Kidney glomerular epithelial cell (primary cell): ENCODE data around the gene VPS18.

Source experiments
- DNase-seq: peaks from one replicate; lab custom pipeline; 2025; lab: John Stamatoyannopoulos, UW

Gene VPS18

DNA sequence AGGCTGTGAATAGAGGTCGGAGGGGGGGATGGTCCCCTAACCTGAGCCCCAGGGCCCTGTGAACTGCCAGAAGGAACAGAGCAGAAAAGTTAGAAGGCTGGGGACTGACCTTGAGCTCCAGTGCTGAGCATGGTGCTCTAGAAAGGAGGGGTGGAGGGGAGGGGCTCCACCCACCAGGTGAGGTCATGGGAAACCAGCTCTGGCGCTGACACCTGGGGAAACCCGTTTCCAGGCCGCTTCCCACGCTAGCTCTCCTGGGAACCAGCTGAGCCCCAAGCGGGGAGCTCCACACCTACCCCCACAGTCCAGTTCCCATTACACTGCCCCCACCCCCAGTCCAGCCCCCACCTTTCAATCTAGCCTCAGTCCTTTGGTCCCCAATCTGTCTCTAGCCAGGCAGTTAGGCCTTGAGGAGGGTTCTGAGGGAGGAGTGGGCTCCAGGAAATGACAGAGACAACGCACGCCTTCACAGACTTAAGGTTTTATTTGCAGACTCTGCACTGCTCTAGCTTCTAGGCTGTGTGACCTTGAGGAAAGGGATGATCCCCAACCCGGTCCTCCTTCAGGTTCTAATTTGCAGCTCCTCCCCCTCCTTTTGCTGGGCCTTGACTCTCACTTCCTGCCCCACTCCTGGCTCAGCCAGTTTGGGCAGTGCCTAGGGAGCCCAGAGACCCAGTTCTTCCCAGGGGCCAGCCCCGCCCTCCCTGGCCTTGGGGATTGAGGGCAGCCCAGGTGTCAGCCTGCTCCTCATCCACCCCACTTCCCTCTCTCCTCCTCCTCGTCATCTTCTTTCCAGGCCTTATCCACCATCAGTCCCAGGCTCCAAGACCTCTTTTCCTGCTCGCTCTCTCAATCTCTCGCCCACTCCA, 22.3 kb upstream of the VPS18 start:
- no peak for DNase-seq

DNA sequence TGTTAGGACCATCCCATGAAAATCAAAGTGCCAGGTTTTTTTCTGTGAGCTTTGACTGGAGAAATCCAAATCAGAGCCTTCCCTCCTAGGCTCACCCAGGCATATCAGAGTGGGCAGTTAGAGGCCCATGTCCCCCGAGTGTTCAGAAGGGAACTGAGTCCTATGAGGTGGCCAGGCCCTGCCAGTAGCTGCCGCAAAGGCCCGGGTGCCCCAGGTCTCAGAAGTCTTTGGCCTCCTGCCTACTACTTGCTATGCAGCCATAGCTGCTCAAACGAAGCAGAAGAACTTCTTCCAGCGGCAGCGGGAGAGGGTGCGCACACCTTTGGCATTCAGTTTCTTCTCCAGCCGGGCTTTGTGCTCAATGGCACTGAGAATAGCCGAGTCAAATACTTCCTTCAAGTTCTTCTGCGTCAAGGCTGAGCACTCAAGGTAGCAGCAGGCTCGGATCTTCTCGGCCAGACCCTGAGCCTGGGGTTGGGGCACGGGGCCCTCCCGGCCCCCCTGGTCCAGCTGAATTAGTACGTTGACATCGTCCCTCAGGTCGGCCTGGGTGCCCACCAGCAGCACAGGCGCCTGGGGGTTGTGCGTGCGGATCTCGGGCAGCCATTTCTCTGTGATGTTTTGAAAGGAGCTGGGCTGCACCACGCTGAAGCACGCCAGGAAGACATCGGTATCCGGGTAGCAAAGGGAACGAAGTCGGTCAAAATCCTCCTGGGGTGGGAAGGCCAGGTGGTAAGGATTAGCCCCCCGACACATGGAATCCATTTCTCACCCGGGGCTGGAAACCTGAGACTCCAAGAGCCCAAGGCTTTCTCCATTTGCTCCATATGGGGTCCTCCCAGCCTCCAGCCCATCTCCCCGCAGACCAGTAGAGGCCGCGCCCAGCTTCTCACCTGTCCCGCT, 21.2 kb upstream of the VPS18 start:
- no peak for DNase-seq

GRCh38 chr15:40873694-40874561, 20.3 kb upstream of the VPS18 start, which contains the start of gene RHOV:
Gene RHOV, minus strand, starts transcription at chr15:40874234. Its CDS starts 95 bp downstream, at chr15:40874139.
- peak; percentile 47 for DNase-seq

- DNase-seq = no peak
These were observed 18.1 kb upstream of the VPS18 start for GRCh38 chr15:40875991-40876730.

DNA sequence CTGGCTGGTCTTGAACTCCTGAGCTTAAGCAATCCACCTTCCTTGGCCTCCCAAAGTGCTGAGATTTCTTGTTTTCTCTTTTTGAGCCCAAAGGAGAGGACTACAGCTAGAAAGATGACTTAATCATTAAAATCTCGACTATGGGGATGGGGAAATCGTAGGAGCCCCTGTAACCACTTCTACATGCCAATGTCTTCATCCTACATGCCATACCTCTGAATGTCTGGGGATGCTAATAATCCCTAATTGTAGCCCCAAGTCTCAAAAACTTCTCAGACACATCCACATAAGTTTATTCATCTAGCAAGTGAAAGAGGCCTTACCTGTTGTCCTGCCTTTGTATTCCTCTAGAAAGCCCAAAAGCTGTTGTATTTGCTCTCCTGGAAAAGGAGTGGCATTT, 16.6 kb upstream of the VPS18 start:
- DNase-seq = no peak

DNA sequence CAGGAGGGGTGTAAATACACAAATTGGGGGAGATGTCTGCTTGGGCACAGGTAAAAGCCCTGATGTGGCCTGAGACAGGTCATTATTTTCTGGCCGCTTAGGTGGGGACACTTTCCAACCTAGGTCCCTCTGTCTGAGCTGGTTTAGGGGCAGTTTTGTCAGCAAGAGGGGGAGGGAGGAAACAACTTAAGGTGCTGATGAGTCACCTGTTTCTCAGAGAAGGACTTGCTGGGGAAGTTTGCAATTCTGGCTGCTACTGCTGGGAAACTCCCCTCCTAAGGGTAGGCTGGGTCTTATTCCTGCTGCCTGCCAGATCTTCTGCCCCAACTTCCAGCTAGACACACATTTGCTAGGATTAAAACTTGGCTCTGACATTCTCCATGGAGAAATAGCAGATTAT, 15.5 kb upstream of the VPS18 start:
- DNase-seq = peak; percentile 33

GRCh38 chr15:40879609-40880008, 14.6 kb upstream of the VPS18 start:
- no peak for DNase-seq

DNA sequence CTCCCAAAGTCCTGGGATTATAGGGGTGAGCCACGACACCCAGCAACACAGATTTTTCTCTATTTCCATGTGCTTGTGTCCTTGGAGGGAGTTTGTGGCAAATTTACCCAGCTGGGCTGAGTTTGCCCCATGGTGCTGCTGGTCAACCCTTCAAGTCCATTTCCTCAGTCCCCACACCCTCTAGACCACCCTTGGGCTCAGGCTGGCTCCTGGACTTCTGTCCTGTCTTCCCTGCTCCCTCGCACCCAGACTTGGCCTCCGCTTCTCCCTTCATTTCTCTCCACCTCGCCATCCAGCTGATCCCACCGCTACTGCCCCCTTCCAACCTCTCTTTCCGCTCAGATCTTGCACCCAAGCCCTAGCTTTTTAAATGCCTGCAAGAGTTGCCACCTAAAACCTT, 12.9 kb upstream of the VPS18 start:
- no peak for DNase-seq

DNA sequence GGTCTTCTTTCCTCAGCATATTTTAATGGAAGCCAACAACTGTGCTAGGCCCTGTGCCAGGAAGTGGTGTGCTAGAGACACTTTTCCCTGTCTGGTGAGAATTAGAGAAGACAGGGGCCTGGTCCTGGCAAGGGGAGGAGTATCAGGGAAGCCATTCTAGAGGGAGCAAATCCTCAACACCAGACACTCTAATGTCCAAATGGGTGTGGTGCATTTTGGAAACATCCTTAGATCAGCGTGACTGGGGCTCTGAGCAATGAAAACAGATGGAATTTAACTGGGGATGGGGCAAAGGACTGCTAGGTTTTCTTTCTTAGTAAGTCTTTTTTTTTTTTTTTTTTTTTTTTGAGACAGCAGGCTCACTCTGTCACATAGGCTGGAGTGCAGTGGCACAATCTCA, 7.7 kb upstream of the VPS18 start:
- no peak for DNase-seq

GRCh38 chr15:40889112-40889511, 5.1 kb upstream of the VPS18 start:
- no peak for DNase-seq

DNA sequence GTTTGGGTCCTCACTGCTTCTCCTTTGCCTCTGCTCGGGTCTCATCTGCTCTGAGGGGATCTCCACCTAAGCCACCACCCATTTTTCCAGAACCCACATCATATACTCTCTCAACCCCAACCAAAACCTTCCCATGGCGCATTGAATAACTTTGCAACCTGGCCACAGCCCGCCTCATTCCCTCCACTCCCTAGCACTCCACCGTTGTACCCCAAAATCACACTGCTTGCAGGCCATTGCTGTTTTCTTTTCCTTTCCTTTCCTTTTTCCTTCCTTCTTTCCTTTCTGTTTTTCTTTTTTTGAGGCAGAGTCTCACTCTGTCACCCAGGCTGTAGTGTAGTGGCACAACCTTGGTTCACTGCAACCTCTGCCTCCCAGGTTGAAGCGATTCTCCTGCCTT, 3.1 kb upstream of the VPS18 start:
- DNase-seq = no peak

DNA sequence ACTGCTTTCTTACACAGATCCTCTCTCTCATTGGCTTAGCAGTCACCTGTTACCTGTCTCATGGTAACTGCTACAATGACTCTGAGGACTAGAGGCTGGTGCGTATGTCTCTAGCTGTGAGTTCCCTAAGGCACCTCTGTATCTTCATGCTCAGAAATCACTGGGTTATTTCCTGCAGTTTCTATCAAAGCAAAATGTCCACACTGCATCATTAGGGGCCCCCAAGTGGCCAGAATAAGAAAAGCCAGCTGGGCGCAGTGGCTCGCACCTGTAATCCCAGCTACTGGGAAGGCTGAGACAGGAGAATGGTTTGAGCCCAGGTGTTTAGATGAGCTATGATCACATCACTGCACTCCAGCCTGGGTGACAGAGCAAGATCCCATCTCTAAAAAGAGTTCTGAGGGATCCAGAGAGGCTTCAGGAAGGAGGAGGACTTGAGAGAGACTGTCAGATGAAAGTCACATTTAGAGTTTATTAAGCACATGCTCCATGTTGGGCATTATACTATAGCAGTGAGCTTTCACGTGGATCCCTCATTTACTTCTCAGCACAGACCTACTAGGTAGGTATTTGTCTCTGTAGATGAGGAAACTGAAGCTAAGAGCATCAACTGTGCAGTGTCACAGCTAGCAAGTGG, 2.3 kb upstream of the VPS18 start:
- peak; percentile 63 for DNase-seq

DNA sequence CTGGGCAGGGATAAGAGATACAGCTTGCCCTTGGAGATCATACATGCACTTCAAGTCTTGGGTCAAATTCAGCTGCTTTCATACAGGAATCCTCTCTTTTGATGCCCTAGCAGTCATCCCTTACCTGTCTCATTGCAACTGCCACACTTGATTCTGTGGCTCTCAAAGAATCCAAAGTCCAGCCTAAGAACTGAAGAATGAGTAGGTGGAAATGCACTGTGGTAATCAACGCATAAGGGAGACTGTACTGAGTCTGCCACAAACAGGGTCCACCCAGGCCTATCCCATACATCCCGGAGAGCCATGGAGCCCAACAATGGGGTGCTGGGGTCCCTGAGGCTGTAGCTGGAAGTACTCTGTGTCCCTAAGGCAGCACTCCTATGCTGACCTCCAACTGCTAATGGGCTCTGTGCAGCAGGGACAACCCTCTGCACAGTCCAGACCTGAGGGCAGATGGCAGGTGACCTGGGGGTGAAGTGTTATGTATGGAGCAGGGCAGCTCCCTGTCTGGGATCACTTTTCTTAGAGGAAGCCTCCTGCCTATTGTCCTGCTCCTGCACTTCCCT, 1.7 kb upstream of the VPS18 start:
- DNase-seq = no peak

DNA sequence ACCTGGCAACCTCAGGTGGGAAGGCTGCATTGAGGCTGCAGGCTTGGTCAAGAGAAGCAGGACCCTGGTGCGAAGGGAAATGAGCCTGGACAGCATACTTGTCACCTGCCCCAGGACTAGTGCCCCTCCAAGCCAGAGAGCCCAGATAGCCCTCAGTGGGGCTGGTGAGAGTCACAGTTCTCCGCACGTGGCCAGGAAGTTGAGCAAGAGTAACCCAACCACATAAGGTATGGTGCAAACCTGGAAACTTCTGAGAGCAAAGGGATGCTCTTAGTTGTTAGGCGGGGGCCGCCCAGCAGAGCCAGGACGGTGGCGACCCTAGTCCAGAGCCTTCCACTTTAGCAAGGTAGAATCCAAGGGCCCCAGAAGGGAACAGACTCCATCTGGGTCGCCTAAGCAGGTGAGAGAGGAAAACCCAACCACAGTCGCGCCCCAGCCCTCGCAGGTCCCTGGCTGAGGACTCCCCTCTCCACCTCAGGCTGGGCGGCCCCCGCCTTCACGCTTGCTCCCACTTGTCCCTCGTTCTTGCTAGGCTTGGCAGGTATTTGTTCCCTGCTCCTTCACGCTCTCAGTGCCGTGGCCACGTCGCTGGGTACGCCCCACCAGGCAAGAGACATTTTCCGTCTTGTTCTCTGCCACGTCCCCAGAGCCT, 1.1 kb upstream of the VPS18 start:
- no peak for DNase-seq

DNA sequence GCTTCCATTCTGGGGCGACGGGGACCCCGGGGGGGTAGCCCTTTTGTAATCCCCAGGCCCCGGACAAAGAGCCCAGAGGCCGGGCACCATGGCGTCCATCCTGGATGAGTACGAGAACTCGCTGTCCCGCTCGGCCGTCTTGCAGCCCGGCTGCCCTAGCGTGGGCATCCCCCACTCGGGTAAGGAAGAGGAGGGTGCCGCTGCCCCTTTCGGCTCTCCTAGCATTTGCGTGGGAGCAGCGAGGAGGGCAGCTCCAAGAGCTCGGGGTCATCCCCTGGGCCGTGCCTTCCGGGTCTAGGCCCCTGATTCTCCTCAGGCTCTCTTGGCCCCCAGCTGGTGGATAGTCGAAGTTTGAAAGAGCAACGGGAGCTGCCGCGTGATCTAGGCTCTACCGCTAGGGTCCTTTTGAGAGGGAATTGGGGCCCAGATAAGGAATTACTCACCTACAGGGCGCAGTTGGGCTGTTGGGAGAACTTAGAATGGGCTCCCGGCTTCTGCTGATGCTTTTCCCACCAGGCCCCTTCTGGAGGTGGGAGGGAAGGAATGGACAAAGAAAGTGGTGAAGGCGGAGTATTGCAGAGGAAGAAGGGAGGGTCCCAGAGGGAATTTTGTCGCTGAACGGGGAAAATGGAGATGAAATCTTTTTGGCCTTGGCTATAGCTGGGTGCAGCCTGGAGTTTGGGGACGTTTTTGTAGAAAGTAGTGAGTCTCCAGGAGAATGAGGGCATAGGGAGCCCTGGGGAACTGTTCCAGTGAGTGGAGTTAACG, 615 bp downstream of the VPS18 start:
- DNase-seq = peak; percentile 58

- no peak for DNase-seq
These were observed 5.4 kb downstream of the VPS18 start for GRCh38 chr15:40899536-40900207.

GRCh38 chr15:40900256-40901052, 6.2 kb downstream of the VPS18 start:
- DNase-seq = no peak

DNA sequence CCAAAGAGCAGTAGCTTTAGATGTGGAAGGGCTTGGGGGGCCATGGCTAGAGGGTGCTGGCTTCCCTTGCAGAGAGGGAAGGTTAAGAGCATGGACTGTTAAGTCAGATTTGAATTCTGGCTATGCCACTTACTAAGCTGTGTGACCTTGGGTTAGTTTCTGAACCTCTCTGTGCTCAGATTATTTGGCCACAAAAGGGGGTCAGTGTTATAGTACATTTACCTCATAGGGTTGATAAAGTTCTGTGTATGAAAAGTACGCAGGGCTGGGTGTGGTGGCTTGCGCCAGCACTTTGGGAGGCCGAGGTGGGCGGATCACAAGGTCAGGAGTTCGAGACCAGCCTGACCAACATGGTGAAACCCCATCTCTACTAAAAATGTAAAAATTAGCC, 6.8 kb downstream of the VPS18 start:
- no peak for DNase-seq
